DMS53 treated with DMSO at 0.1 percent for 48 hours (cell line): ENCODE measurements around the gene TSPAN1.
A peak's percentile ranks its signal among the peaks of the same experiment; 100 is the strongest.

ENCODE experiments used
- DNase-seq: peaks from one replicate; lab custom pipeline; 2025; ENCODE audit not compliant: unreplicated experiment; lab: John Stamatoyannopoulos, UW

The TSPAN1 gene

DNA sequence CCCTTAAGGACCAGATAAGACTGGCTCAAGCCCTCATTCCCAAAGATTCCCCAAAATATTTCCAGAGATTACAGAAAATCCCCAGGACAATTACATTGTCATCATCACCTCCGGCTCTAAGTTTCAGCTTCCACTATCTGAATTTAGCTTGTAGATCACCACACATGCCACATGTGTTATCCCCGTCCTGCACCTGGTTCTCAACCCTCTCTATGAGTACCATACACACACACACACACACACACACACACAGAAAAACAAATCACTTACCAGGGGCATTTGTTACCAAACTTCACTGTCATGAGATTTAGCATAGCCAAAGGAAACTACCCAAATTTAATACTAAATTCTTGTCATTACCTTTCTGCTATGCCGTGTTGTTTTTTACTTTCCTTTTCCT is 15.4 kb upstream of the TSPAN1 start:
- DNase-seq = no peak

DNA sequence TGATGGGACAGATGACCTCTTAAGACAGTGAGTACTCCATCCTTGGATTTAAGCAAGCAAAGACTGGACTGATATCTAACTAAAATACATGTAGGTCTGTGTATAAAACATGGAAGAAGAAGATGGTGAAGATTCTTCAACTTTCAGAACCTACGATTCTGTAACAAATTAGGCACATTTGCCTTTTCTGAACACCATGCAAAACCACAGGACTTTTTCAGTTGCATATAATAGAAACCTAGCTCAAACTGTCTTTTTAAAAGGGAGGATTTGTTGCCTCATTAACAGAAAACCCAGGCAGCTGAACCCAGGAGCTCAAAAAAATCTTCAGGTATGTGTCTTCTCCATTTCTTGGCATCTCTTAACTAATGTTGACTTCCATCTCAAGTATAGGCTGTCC is 14.7 kb upstream of the TSPAN1 start:
- no peak for DNase-seq

- peak; percentile 63 for DNase-seq
Measured at GRCh38 chr1:46166521-46167462, 8.1 kb upstream of the TSPAN1 start.

- DNase-seq = no peak
Measured at GRCh38 chr1:46168477-46168876, 6.4 kb upstream of the TSPAN1 start.

DNA sequence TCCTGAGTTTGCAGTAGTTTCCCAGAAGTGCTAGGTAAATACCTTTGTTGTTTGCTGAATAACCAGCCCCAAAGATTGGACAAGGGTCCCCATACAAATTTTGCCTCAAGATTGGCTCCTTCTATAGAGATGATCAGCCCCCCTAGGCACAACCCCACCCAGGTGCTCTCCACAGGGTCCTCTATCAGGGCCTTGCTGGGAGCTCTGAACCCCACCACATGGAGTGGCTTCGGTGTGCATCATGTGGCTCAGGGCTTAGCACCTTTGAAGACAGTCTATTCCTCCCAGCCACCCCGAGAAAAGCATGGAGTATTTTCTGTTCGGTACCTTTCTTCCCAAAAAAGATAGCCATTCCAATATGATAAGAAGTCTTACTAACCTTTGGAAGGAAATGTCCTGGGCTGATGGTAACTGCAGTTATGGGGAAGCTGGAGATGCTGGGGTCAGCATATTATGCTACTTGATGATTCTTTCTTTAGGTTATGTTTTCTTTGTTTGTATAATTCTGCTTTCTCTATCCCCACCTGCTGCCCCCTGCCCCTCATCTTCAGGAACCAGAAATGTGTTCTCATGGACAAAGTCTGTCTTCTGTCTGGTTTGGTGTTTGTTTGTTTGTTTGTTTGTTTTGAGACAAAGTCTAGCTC is 5.0 kb upstream of the TSPAN1 start:
- no peak for DNase-seq

GRCh38 chr1:46171351-46171750 is 3.5 kb upstream of the TSPAN1 start:
- DNase-seq = no peak

GRCh38 chr1:46171871-46172270 is 3.0 kb upstream of the TSPAN1 start:
- DNase-seq = peak; percentile 90

GRCh38 chr1:46172321-46172720 is 2.6 kb upstream of the TSPAN1 start:
- DNase-seq = peak; percentile 28

DNA sequence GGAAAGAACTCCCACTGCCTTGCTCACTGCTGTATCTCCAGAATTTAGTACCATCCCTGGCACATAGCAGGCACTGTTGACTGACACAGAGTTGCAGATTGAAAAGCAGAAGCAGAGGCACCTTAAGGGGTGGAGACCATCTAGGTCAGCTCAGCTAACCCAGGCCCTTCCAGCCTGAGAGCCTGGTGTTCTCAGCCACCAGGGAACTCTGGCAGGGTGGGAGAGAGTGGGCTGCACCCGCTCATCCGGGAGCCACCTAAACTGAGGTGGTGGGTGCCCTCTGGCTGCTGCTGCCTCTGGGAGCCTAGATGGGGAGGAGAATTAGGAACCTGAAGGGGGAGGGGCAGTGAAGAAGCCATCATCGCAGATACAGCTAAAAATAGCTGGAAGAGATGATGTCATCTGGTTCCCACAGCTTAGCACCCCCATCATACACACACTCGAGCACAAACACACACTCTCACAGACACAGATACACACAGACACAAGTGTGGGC is 1.5 kb upstream of the TSPAN1 start:
- peak; percentile 60 for DNase-seq

DNA sequence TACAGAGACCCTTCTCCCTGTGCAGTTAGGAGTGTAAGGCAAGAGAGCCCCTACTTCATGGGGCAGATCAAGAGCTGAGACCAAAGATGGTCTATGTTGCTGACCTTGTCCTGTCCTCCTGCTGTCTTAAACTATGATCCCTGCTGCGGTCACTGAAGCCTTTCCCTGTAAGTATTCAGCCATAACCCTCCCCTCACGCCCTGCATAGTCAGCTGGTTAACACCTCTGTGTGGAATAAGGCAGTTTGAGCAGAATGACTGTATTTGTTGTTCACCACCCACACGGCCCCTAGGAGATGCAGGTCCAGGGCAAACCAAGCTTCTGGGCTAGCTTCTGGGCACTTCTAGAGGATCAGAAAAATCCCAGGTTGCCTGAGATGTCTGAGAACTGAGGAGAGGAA is 356 bp downstream of the TSPAN1 start:
- DNase-seq = no peak

GRCh38 chr1:46176211-46176865 is 1.5 kb downstream of the TSPAN1 start, which contains the start of gene P3R3URF:
Gene P3R3URF, minus strand, starts transcription at chr1:46176488. Its CDS starts 17 bp downstream, at chr1:46176471.
- no peak for DNase-seq

GRCh38 chr1:46179138-46180081 is 4.5 kb downstream of the TSPAN1 start:
- DNase-seq = peak; percentile 94

- DNase-seq = no peak
Measured at GRCh38 chr1:46180082-46180616, 5.3 kb downstream of the TSPAN1 start.

GRCh38 chr1:46181343-46182260 is 6.7 kb downstream of the TSPAN1 start:
- DNase-seq = peak; percentile 60

DNA sequence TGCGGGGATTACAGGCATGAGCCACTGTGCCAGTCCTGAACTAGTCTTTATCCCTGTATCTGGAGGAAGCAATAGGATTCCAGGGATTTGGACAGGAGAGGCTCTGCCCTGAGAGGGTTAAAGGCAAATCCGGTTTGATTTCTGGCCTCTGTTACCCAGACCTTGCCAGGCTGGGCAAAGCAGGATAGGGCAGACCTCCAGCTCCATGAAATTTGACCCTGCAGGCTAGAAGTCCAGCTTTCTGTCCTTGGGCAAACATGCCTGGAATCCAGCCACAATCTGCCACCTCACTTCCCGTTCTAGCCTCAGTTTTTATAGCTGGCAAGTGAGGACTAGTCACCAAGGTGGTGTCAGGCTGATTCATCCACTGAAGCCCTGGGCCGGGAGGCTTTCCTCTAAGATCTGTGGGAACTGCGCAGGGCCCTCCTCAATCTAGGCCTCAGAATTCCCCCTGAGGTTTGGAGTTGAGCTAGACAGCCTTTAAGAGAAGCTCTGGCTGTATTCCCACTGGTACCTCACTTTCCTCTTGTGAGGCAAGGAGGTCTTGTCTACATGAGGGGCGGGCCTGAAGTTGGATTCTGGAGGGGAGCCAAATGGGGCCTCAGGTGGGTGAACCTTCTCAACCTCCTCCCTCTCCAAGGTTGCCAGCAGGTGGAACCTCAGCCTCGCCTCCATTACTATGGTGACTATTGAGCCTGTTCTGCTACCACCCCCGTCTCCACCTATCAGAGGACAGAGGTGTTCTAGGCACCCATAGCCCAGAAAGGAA is 8.4 kb downstream of the TSPAN1 start:
- DNase-seq = peak; percentile 98

GRCh38 chr1:46183926-46184557 is 9.2 kb downstream of the TSPAN1 start:
- DNase-seq = no peak

DNA sequence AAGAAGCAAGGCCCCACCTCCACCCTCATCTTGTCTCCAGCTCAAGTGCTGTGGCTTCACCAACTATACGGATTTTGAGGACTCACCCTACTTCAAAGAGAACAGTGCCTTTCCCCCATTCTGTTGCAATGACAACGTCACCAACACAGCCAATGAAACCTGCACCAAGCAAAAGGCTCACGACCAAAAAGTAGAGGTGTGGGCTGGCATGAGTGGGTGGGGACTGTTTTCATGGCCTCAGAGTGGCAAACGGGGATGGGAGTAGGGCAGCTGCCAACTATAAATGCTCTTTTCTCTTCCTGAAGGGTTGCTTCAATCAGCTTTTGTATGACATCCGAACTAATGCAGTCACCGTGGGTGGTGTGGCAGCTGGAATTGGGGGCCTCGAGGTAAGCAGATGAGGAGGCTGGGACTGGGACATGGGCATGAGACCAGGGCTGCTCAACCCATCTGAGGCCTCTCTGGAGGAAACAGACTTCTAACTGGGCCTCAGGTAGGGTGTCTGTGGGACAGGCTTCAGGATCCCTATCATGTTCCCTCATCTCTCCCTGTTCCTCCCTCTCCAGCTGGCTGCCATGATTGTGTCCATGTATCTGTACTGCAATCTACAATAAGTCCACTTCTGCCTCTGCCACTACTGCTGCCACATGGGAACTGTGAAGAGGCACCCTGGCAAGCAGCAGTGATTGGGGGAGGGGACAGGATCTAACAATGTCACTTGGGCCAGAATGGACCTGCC is 10.2 kb downstream of the TSPAN1 start:
- DNase-seq = no peak
